ENCODE data around the gene BBS4. TPM values are rescaled to one million over a fixed set of nuclear protein-coding genes. Genes with fewer than 3 reads are reported as not detected.

Gene BBS4
- total RNA-seq, 1 donor from 2014 or later, result 26.6 TPM

DNA sequence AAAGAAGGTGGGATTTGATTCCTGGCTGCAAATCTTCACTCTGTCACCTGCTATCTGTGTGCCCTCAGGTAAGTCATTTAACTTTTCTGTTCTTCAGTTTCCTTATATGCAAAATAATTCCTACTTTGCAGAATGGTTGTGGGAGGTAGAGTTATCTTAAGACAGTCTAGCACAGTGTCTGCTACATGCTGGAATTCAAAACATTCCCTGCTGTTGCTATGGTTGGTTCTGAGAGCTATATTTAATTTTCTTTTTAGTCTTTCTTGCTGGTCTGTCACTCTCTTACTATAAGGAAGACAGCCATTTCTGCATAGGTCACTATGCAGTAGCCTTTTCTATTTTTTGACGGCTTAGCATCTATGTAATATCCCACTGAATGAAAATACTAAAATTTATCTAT is 101.5 kb downstream of the BBS4 start:
- Histone ChIP-seq H3K27ac (ENCODE audit: low read depth, low read length) (no peak overlapping the region), H3K4me1 (ENCODE audit: control insufficient read depth in 3 of 3, insufficient read depth in 3 of 3, low read length in 3 of 3) (peaks cover 13 to 25% (median 19%) of the 10 kb centered on the region in 3 donors), H3K27me3 (ENCODE audit: control insufficient read depth in 3 of 3, insufficient read depth in 3 of 3, low read length in 3 of 3) (no peaks in the 10 kb centered on the region), H3K9me3 (ENCODE audit: control insufficient read depth in 3 of 3, low read length in 3 of 3) (no peaks in the 10 kb centered on the region), H3K9ac (ENCODE audit: low read depth in 1 of 3, low read length in 3 of 3) (no peak overlapping the region), H3K36me3 (ENCODE audit: control insufficient read depth in 3 of 3, insufficient read depth in 3 of 3, low read length in 3 of 3) (no peaks in the 10 kb centered on the region), H3K4me3 (ENCODE audit: low read length in 3 of 3) (no peak overlapping the region)

Small RNAs within 50 kb of the gene (small RNA-seq; reads per million reads assigned to genes)
- gene RN7SL853P, result not detected

Other genes with a start within 250 kb of the BBS4 start
- gene ARIH1, start 211.9 kb upstream of the BBS4 start, total RNA-seq, result 27.1 TPM
- not detected for gene GOLGA6B, start 31.5 kb upstream of the BBS4 start, total RNA-seq
- gene HIGD2B, start within 50 bp of the BBS4 start, total RNA-seq, result not detected
- 39.1 TPM for gene ADPGK, start 97.6 kb downstream of the BBS4 start, total RNA-seq

Data from skeletal muscle tissue (tissue), 5 donors.